RWPE1 (cell line): ENCODE data around the gene ARMH3.

Experiments used
- CTCF ChIA-PET: fragments of 350-600 bp; sonication (Branson Sonifier 250); formaldehyde crosslinking; extraction: SDS; loops from one replicate; lab custom pipeline; 2021; lab: Yijun Ruan, JAX
- POLR2A ChIA-PET: fragments of 400-600 bp; formaldehyde crosslinking; extraction: SDS; loops from one replicate; lab custom pipeline; 2020; ENCODE audit warnings: antibody characterized with exemption; ENCODE audit not compliant: low non-redundant PET; lab: Yijun Ruan, JAX
- DNase-seq: peaks from one replicate; pipeline ENCODE4 v3.0.0; 2012; ENCODE audit warnings: low spot score
- H3K27ac ChIP-seq: fragments of 450-650 bp; 2 replicates; pipeline ENCODE4 v1.5.1; 2017
- CTCF ChIP-seq: fragments of 450-650 bp; conservative IDR thresholded peaks from 2 replicates; pipeline ENCODE4 v1.5.1; 2017; ENCODE audit warnings: low read depth, mild to moderate bottlenecking

ARMH3 gene

DNA sequence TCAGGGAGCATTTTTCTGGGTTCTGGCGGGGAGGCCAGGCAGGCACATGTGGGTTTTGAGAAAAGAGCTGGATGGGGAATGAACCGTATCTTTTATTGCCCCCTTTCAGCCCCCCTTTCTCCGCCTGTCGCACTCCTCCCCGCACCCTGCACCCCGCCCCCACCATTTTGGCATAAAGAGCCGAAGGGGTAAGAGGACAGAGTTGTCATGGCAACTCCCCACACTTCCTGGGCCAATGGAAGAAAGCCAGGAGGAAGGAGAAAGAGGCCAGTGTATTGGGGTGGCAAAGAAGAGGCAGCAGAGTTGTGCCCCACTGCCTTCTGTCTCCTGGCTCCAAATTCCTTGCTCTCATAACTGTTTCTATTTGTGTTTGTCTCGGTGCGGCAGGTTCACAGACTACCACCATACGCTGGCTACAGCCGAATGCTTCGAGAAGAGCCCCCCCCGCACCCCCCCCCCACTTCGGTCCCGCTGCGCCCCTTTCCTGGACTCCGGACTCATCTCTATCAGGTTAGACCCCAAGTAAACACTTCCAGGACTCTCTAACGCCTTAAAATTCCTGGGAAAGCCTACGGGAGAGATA, 215.8 kb downstream of the ARMH3 start:
- DNase-seq, result no peak
- TF ChIP-seq CTCF, result no peak
- no peak overlapping the region for H3K27ac ChIP-seq
- POLR2A ChIA-PET, result interaction anchor here (0.7 to 1.3 kb wide), 2 partner anchors 169 to 170 kb away, joined by 3 read pairs; no protein-coding TSS in a partner anchor
- CTCF ChIA-PET, result interaction anchor here (0.6 to 3.2 kb wide), 29 partner anchors 9 to 318 kb away, joined by 3 to 67 read pairs (median 5); partner anchors contain the start of gene OGA

GRCh38 chr10:101839416-101840063, 216.4 kb downstream of the ARMH3 start:
- no peak for TF ChIP-seq CTCF
- CTCF ChIA-PET, result interaction anchor here (1.0 to 3.2 kb wide), 6 partner anchors 9 to 233 kb away, joined by 3 to 67 read pairs (median 16); no protein-coding TSS in a partner anchor
- no peak overlapping the region for H3K27ac ChIP-seq
- POLR2A ChIA-PET, result interaction anchor here (0.7 kb wide), 1 partner anchor 170 kb away, joined by 3 read pairs; no protein-coding TSS in a partner anchor
- DNase-seq, result peak; percentile 77

DNA sequence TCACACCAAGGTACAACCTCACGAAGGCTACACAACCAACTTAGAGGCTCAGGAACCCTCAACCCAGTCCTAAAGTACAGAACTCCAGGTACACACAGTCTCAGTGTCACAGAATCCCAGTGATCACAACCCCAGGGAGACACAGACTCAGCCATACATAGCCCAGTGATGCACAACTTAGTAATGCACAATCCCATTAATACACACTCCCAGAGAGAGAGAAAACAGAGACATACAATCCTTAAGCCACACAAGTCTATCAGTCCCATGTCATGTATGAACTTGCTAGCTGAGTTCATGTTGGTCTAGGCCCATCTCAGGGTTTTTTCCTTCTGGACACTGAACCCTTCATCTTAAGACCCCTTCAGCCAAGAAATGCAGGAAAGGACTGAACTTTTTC, 217.0 kb downstream of the ARMH3 start:
- POLR2A ChIA-PET, result no interaction called here

DNA sequence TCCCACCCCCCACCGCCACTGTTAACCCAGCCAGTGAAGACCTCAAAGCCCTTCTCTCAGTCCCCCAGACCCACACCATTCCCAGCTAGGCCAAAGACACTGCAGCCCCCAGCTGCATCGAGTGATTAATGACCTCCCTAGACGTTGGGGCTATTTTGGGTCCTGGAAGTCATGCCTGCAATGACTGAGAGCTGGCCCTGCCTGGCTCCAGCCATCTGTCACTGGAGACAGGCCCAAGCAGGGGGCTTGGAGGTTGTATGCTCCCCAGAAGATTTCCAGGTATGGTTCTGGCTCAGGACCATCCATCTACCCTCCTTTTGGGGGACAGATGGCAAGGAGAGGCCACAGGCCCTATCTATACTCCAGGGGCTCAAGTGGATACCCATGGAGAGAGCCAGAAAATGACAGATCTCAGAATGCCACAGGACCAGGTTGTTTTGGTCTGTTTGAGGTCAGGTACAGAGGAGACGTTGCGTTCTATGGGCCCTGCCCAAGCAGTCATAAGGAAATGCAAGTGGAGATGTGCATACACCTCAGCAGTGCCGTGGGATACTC, 217.5 kb downstream of the ARMH3 start:
- ChIA-PET CTCF (interaction anchor here (1.4 kb wide), 1 partner anchor 171 kb away, joined by 6 read pairs; no protein-coding TSS in a partner anchor), POLR2A (no interaction called here)
- DNase-seq, result no peak
- H3K27ac ChIP-seq, result no peak overlapping the region
- no peak for TF ChIP-seq CTCF

More for the DNA sequence above, 217.0 kb downstream of the ARMH3 start:
- no peak overlapping the region for H3K27ac ChIP-seq
- no peak for TF ChIP-seq CTCF
- CTCF ChIA-PET, result interaction anchor here (2.3 to 3.2 kb wide), 2 partner anchors 16 to 170 kb away, joined by 9 to 67 read pairs; no protein-coding TSS in a partner anchor
- DNase-seq, result no peak

DNA sequence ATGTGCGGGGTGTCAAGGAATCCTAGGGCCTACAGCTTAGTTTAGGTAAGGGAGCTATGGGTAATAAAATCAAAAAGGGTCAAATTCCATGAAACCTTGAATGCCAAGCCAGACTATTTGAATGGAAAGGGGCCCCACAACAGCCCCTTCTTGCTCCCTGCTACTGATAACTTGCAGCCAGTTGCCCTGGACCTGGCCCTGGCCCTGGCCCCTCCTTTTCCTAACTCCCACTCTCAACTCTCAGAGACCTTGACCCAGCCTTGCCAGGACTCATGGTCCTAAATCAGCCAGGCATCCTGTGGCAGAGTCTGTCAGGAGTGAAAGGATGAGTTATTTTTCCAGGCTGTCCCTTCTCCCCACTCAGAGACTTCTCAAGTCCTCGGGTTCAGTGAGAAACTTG, 218.2 kb downstream of the ARMH3 start:
- H3K27ac ChIP-seq, result no peak overlapping the region
- no peak for TF ChIP-seq CTCF
- ChIA-PET CTCF (interaction anchor here (0.5 to 1.5 kb wide), 6 partner anchors 10 to 487 kb away, joined by 3 to 6 read pairs (median 3); no protein-coding TSS in a partner anchor), POLR2A (no interaction called here)
- no peak for DNase-seq

DNA sequence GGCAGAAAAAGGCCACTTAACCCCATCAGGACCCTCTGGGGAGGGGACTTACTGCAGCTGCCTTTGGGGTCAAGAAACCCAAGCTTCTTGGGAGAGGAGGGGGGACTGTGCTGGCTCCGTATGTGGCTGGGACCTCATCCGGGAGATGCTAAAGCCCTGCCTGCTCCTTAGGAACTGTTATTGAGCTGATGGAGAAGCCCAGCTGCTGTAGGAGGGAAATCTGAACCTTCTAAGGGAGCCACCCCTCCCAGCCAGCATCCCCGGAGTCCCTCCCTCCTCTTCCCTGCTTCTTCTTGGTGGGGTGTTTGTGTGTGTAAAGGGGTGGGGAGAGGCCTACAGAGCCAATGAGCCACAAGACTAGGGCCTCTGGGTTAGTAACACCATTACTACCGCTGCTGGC, 220.6 kb downstream of the ARMH3 start:
- ChIA-PET POLR2A (interaction anchor here (0.5 kb wide), 2 partner anchors 138 to 216 kb away, joined by 4 to 5 read pairs; no protein-coding TSS in a partner anchor), CTCF (interaction anchor here (0.5 to 1.5 kb wide), 20 partner anchors 10 to 958 kb away, joined by 3 to 16 read pairs (median 4); partner anchors contain the start of gene OGA)
- no peak for DNase-seq
- H3K27ac ChIP-seq, result no peak overlapping the region
- TF ChIP-seq CTCF, result no peak
